Kidney epithelial cell (primary cell): ENCODE data around the gene LRRC23. TPM values are rescaled to one million over a fixed set of nuclear protein-coding genes. Genes with fewer than 3 reads are reported as not detected.

Experiments used
- DNase-seq: peaks from one replicate; pipeline ENCODE4 v3.0.0-alpha.2; 2010; ENCODE audit warnings: low read depth
- H3K27me3 ChIP-seq: 2 replicates; pipeline ENCODE4 v1.6.0; 2011; ENCODE audit warnings: low read length; ENCODE audit not compliant: control insufficient read depth, insufficient read depth
- H3K36me3 ChIP-seq: 2 replicates; pipeline ENCODE4 v1.5.1; 2011; ENCODE audit warnings: low read length; ENCODE audit not compliant: control insufficient read depth, insufficient read depth
- H3K4me3 ChIP-seq: 2 replicates; pipeline ENCODE4 v1.5.1; 2011; ENCODE audit warnings: low read depth, mild to moderate bottlenecking, control low read depth, low read length
- CTCF ChIP-seq: IDR thresholded peaks from 2 replicates; pipeline ENCODE4 v1.5.1; 2011; ENCODE audit warnings: mild to moderate bottlenecking, moderate library complexity, low read length, control low read depth, inconsistent platforms; ENCODE audit not compliant: insufficient read depth, poor library complexity, severe bottlenecking
- total RNA-seq: library from RNA; depleted of rRNA; stranded (reverse); fragments of >200 nt; gene quantifications from 2 replicates; pipeline ENCODE4 v1.2.3, GENCODE V29; 2015

The LRRC23 gene
- total RNA-seq, 1 donor from 2014 or later: 11.6 TPM

- Histone ChIP-seq H3K4me3 (peak within 1 kb of the TSS; percentile 75), H3K36me3 (no peaks in the 10 kb centered on the region), H3K27me3 (no peaks in the 10 kb centered on the region)
- no peak for DNase-seq
- TF ChIP-seq CTCF: no peak
These were observed 9.8 kb downstream of the LRRC23 start, which contains the start of gene ENO2 for GRCh38 chr12:6914246-6914946. Gene ENO2 (plus strand): TSS chr12:6914580. CDS start chr12:6915833, 1,253 bp downstream.

GRCh38 chr12:6914947-6915788 lies 10.5 kb downstream of the LRRC23 start:
- no peak for TF ChIP-seq CTCF
- Histone ChIP-seq H3K4me3 (peak overlapping the region; percentile 75), H3K27me3 (no peaks in the 10 kb centered on the region), H3K36me3 (no peaks in the 10 kb centered on the region)
- DNase-seq: no peak

GRCh38 chr12:6915789-6916285 lies 11.2 kb downstream of the LRRC23 start:
- no peak overlapping the region for H3K4me3 ChIP-seq
- H3K27me3 ChIP-seq: no peaks in the 10 kb centered on the region
- H3K36me3 ChIP-seq: no peaks in the 10 kb centered on the region
- TF ChIP-seq CTCF: no peak
- no peak for DNase-seq

- no peaks in the 10 kb centered on the region for H3K36me3 ChIP-seq
- no peak for TF ChIP-seq CTCF
- H3K27me3 ChIP-seq: no peaks in the 10 kb centered on the region
- DNase-seq: no peak
- no peak overlapping the region for H3K4me3 ChIP-seq
These were observed 12.0 kb downstream of the LRRC23 start for GRCh38 chr12:6916426-6917200.

- H3K4me3 ChIP-seq: no peak overlapping the region
- no peak for DNase-seq
- no peaks in the 10 kb centered on the region for H3K36me3 ChIP-seq
- H3K27me3 ChIP-seq: no peaks in the 10 kb centered on the region
- TF ChIP-seq CTCF: no peak
These were observed 13.0 kb downstream of the LRRC23 start for GRCh38 chr12:6917491-6918231.
